Ascending aorta (tissue), 2 donors: ENCODE measurements around the gene B4GALNT3. TPM values are rescaled to one million over a fixed set of nuclear protein-coding genes. Genes with fewer than 3 reads are reported as not detected.
"Not testable (repeated sequence)": the region's sequence is repeated elsewhere in the genome, so short reads cannot be mapped to it uniquely, and the experiment has no call there.

Experiments
- DNase-seq, 2 donors: peaks; one replicate each; pipeline ENCODE4 v3.0.0-alpha.2; 2019; ENCODE audit warnings: low spot score in 2 of 2
- H3K27ac ChIP-seq, 2 donors: fragments of 200-600 bp; sonication (generic); one replicate each; pipeline ENCODE4 v1.5.1; 2016 to 2017; ENCODE audit warnings: mild to moderate bottlenecking in 1 of 2
- H3K27me3 ChIP-seq: fragments of 200-600 bp; sonication (generic); one replicate; pipeline ENCODE4 v1.5.1; 2017
- H3K36me3 ChIP-seq, 2 donors: fragments of 200-600 bp; sonication (generic); one replicate each; pipeline ENCODE4 v1.5.1; 2016
- H3K4me1 ChIP-seq, 2 donors: fragments of 200-600 bp; sonication (generic); one replicate each; pipeline ENCODE4 v1.5.1; 2016 to 2017; ENCODE audit warnings: mild to moderate bottlenecking in 1 of 2
- H3K4me3 ChIP-seq, 2 donors: fragments of 200-600 bp; sonication (generic); one replicate each; pipeline ENCODE4 v1.5.1; 2016 to 2017; ENCODE audit warnings: mild to moderate bottlenecking in 1 of 2
- H3K9me3 ChIP-seq, 2 donors: fragments of 200-600 bp; sonication (generic); one replicate each; pipeline ENCODE4 v1.5.1; 2016
- CTCF ChIP-seq, 3 experiments: fragments of 200-600 bp in 2 of 3; fragments of 450-650 bp in 1 of 3; sonication (generic) in 2 of 3; IDR thresholded peaks; one replicate each; pipeline ENCODE4 v1.5.1; 2016 to 2019; ENCODE audit warnings: antibody characterized with exemption in 3 of 3, mild to moderate bottlenecking in 1 of 3, moderate library complexity in 1 of 3
- intact Hi-C: fragments of 100-400 bp; cut with DNase I; formaldehyde crosslinking; loops from one replicate; pipeline ENCODE4 v1.15.1; 2023
- total RNA-seq: library from RNA; depleted of rRNA; stranded (reverse); fragments of >200 nt; gene quantifications from one replicate; pipeline ENCODE4 v1.1.0, GENCODE V29; 2016

B4GALNT3 gene
- total RNA-seq, 1 donor from 2014 or later, result 10.4 TPM

DNA sequence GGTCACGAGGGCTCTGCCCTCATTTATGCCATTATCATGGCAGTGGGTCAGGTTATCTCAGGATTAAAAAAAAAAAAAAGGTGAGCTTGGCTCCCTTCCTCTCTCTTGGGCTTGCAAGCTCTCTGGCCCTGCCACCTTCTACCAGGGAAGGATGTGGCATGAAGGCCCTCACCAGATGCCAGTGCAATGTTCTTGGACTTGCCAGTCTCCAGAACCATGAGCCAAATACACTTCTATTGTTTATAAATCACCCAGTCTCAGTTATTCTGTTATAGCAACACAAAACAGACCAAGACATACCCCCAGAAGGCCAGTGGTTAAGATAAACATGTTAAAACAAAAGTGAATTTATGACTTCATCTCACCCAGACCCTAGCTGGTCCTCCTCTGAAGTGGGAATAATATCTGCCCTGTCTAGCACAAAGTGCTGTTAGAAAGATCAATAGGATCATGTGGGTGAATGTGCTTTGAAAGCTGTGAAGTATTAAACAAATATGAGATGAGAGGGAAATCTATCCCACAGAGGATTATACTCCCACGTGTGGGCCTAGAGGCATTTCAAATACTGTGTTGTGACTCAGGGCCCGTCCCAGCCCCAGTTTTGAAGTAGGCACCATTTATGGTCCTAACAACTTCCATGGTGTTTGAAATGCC is 114.9 kb downstream of the B4GALNT3 start:
- intact Hi-C loops, result loop anchor here (5.0 kb wide), 1 partner anchor 38 kb away; no protein-coding TSS in a partner anchor
- no peaks in the 10 kb centered on the region for H3K36me3 ChIP-seq
- no peaks in the 10 kb centered on the region for H3K27me3 ChIP-seq
- H3K27ac ChIP-seq, result peak overlapping the region; percentile 70 to 81
- no peaks in the 10 kb centered on the region for H3K9me3 ChIP-seq
- H3K4me3 ChIP-seq, result no peak overlapping the region
- H3K4me1 ChIP-seq, result peaks cover 15 to 38% of the 10 kb centered on the region in 2 donors
- DNase-seq, result no peak
- no peak for TF ChIP-seq CTCF (IDR thresholded peaks at IDR 0.05)

- TF ChIP-seq CTCF (IDR thresholded peaks at IDR 0.05), result no peak
- H3K36me3 ChIP-seq, result no peaks in the 10 kb centered on the region
- peak in 1 of 2 donors; percentile 72 for DNase-seq
- H3K4me1 ChIP-seq, result peaks cover 15 to 36% of the 10 kb centered on the region in 2 donors
- H3K4me3 ChIP-seq, result no peak overlapping the region
- no peaks in the 10 kb centered on the region for H3K9me3 ChIP-seq
- H3K27ac ChIP-seq, result peak overlapping the region; percentile 70 to 81
- no peaks in the 10 kb centered on the region for H3K27me3 ChIP-seq
- intact Hi-C loops, result loop anchor here (5.0 kb wide), 1 partner anchor 37 kb away; no protein-coding TSS in a partner anchor
These were observed 115.4 kb downstream of the B4GALNT3 start for GRCh38 chr12:575129-575502.

- peaks cover 15 to 29% of the 10 kb centered on the region in 2 donors for H3K4me1 ChIP-seq
- peak; percentile 99 to 100 (median 100) for TF ChIP-seq CTCF (IDR thresholded peaks at IDR 0.05)
- no peaks in the 10 kb centered on the region for H3K9me3 ChIP-seq
- peak overlapping the region; percentile 70 to 81 for H3K27ac ChIP-seq
- H3K4me3 ChIP-seq, result peak overlapping the region in 1 of 2 donors; percentile 31
- H3K27me3 ChIP-seq, result no peaks in the 10 kb centered on the region
- no peaks in the 10 kb centered on the region for H3K36me3 ChIP-seq
- DNase-seq, result peak; percentile 42 to 88
- intact Hi-C loops, result loop anchor here (1.0 to 5.0 kb wide), 3 partner anchors 36 to 239 kb away; no protein-coding TSS in a partner anchor
These were observed 116.3 kb downstream of the B4GALNT3 start for GRCh38 chr12:575948-576614.

DNA sequence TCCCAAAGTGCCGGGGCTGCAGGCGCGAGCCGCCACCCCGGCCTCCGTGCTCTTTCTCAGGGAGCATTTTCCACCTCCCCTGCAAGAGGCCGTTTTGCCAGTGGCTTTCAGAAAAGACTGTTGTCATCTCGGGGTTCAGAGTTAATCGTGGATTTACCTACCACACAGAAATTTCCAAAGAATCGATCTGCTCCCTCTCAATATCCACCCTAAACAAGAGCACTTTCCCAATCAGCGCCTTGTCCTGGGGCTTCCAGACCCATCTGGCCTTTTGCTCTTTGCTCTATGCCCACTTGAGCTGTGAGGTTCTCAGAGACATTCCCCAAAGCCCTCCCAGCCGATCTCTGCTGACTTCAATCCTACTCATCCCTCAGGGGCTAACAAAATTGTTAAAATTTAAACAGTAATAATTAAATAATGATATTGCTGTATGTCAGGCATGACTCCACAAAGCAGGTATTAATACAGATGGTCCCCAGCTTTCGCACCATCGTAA is 116.9 kb downstream of the B4GALNT3 start:
- Histone ChIP-seq H3K9me3 (no peaks in the 10 kb centered on the region), H3K27ac (peak overlapping the region; percentile 70 to 81), H3K4me1 (peaks cover 15 to 25% of the 10 kb centered on the region in 2 donors), H3K36me3 (no peaks in the 10 kb centered on the region), H3K4me3 (peak overlapping the region in 1 of 2 donors; percentile 31), H3K27me3 (no peaks in the 10 kb centered on the region)
- DNase-seq, result no peak
- intact Hi-C loops, result loop anchor here (1.0 to 5.0 kb wide), 3 partner anchors 36 to 238 kb away; no protein-coding TSS in a partner anchor
- TF ChIP-seq CTCF (IDR thresholded peaks at IDR 0.05), result no peak

- not testable (repeated sequence) for H3K27ac ChIP-seq, H3K27me3 ChIP-seq, H3K36me3 ChIP-seq, H3K9me3 ChIP-seq, H3K4me3 ChIP-seq
- peaks cover 8 to 17% of the 10 kb centered on the region in 2 donors for H3K4me1 ChIP-seq
- DNase-seq, result peak in 1 of 2 donors; percentile 58
- intact Hi-C loops, result loop anchor here (2.0 to 5.0 kb wide), 2 partner anchors 34 to 237 kb away; no protein-coding TSS in a partner anchor
These were observed 118.4 kb downstream of the B4GALNT3 start for GRCh38 chr12:577994-578747.
